ENCODE data around the gene FADS3. TPM values are rescaled to one million over a fixed set of nuclear protein-coding genes. Genes with fewer than 3 reads are reported as not detected.

The FADS3 gene
- total and polyA plus RNA-seq, 2 donors (not counting 1 experiment from before 2014, with no cell fraction given), result 79.9 to 224 TPM

- TF ChIP-seq CTCF (conservative IDR thresholded peaks at IDR 0.05 in 1 of 2, IDR thresholded peaks at IDR 0.05 in 1 of 2; ENCODE audit: low read depth in 1 of 2, low read length in 2 of 2), result no peak
- TF ChIP-seq EZH2 (IDR thresholded peaks at IDR 0.05; ENCODE audit: low read length, missing control alignments), result no peak
- Histone ChIP-seq H4K20me1 (ENCODE audit: control insufficient read depth, extremely low read depth, insufficient read depth, low read length) (no peaks in the 10 kb centered on the region), H3K9ac (ENCODE audit: insufficient read depth, low read length) (no peak overlapping the region), H3K4me1 (ENCODE audit: control insufficient read depth, extremely low read depth, insufficient read depth, low read length) (no peaks in the 10 kb centered on the region), H3K4me2 (ENCODE audit: extremely low read depth, insufficient read depth, low read length) (no peak overlapping the region), H3K79me2 (ENCODE audit: control insufficient read depth, insufficient read depth, low read length) (no peaks in the 10 kb centered on the region), H3K27me3 (ENCODE audit: control insufficient read depth, insufficient read depth, low read length) (no peaks in the 10 kb centered on the region), H3K27ac (ENCODE audit: insufficient read depth, low read length) (no peak overlapping the region), H2AFZ (ENCODE audit: low read length) (no peak overlapping the region), H3K36me3 (ENCODE audit: control insufficient read depth, insufficient read depth, low read length) (peaks cover 3% of the 10 kb centered on the region), H3K9me3 (ENCODE audit: control insufficient read depth, insufficient read depth, low read depth, low read length) (no peaks in the 10 kb centered on the region), H3K4me3 (replicated peaks in 1 of 4; ENCODE audit: control extremely low read depth in 1 of 4, insufficient read depth in 1 of 4, low read depth in 3 of 4, low read length in 4 of 4) (no peak overlapping the region)
- DNase-seq (ENCODE audit: low read depth in 2 of 2), result no peak
These were observed 19.1 kb upstream of the FADS3 start for GRCh38 chr11:61910187-61911127.

GRCh38 chr11:61908730-61909316, 17.5 kb upstream of the FADS3 start:
- Histone ChIP-seq H3K9ac (ENCODE audit: insufficient read depth, low read length) (no peak overlapping the region), H3K9me3 (ENCODE audit: control insufficient read depth, insufficient read depth, low read depth, low read length) (no peaks in the 10 kb centered on the region), H3K79me2 (ENCODE audit: control insufficient read depth, insufficient read depth, low read length) (no peaks in the 10 kb centered on the region), H4K20me1 (ENCODE audit: control insufficient read depth, extremely low read depth, insufficient read depth, low read length) (no peaks in the 10 kb centered on the region), H3K4me1 (ENCODE audit: control insufficient read depth, extremely low read depth, insufficient read depth, low read length) (no peaks in the 10 kb centered on the region), H3K27me3 (ENCODE audit: control insufficient read depth, insufficient read depth, low read length) (no peaks in the 10 kb centered on the region), H3K4me2 (ENCODE audit: extremely low read depth, insufficient read depth, low read length) (no peak overlapping the region), H3K4me3 (replicated peaks in 1 of 4; ENCODE audit: control extremely low read depth in 1 of 4, insufficient read depth in 1 of 4, low read depth in 3 of 4, low read length in 4 of 4) (no peak overlapping the region), H3K27ac (ENCODE audit: insufficient read depth, low read length) (no peak overlapping the region), H3K36me3 (ENCODE audit: control insufficient read depth, insufficient read depth, low read length) (peaks cover 3% of the 10 kb centered on the region), H2AFZ (ENCODE audit: low read length) (no peak overlapping the region)
- no peak for DNase-seq (ENCODE audit: low read depth in 2 of 2)
- TF ChIP-seq EZH2 (IDR thresholded peaks at IDR 0.05; ENCODE audit: low read length, missing control alignments) (no peak), CTCF (conservative IDR thresholded peaks at IDR 0.05 in 1 of 2, IDR thresholded peaks at IDR 0.05 in 1 of 2; ENCODE audit: low read depth in 1 of 2, low read length in 2 of 2) (no peak)

- Histone ChIP-seq H3K36me3 (ENCODE audit: control insufficient read depth, insufficient read depth, low read length) (peaks cover 3% of the 10 kb centered on the region), H3K4me3 (replicated peaks in 1 of 4; ENCODE audit: control extremely low read depth in 1 of 4, insufficient read depth in 1 of 4, low read depth in 3 of 4, low read length in 4 of 4) (no peak overlapping the region), H3K9ac (ENCODE audit: insufficient read depth, low read length) (no peak overlapping the region), H3K4me1 (ENCODE audit: control insufficient read depth, extremely low read depth, insufficient read depth, low read length) (no peaks in the 10 kb centered on the region), H3K79me2 (ENCODE audit: control insufficient read depth, insufficient read depth, low read length) (no peaks in the 10 kb centered on the region), H3K4me2 (ENCODE audit: extremely low read depth, insufficient read depth, low read length) (no peak overlapping the region), H3K27ac (ENCODE audit: insufficient read depth, low read length) (no peak overlapping the region), H3K9me3 (ENCODE audit: control insufficient read depth, insufficient read depth, low read depth, low read length) (no peaks in the 10 kb centered on the region), H4K20me1 (ENCODE audit: control insufficient read depth, extremely low read depth, insufficient read depth, low read length) (no peaks in the 10 kb centered on the region), H3K27me3 (ENCODE audit: control insufficient read depth, insufficient read depth, low read length) (no peaks in the 10 kb centered on the region), H2AFZ (ENCODE audit: low read length) (no peak overlapping the region)
- TF ChIP-seq EZH2 (IDR thresholded peaks at IDR 0.05; ENCODE audit: low read length, missing control alignments), result no peak
- TF ChIP-seq CTCF (conservative IDR thresholded peaks at IDR 0.05 in 1 of 2, IDR thresholded peaks at IDR 0.05 in 1 of 2; ENCODE audit: low read depth in 1 of 2, low read length in 2 of 2), result no peak
- DNase-seq (ENCODE audit: low read depth in 2 of 2), result no peak
These were observed 16.8 kb upstream of the FADS3 start for GRCh38 chr11:61907871-61908729.

Measured in fibroblast of lung (primary cell).